H1 (cell line): ENCODE data around the gene MMS22L.

ENCODE experiments used
- ASH2L ChIP-seq: fragments of 200-600, 300-600 bp; sonication (generic); IDR thresholded peaks from one replicate; pipeline ENCODE4 v1.7.1; 2017; ENCODE audit warnings: low read length
- CBX5 ChIP-seq: fragments of 300-800, 300-1000 bp; sonication (generic); IDR thresholded peaks from 2 replicates; pipeline ENCODE4 v1.7.1; 2016; ENCODE audit warnings: antibody characterized with exemption, low read length, low read depth
- JUND ChIP-seq: IDR thresholded peaks from 2 replicates; pipeline ENCODE4 v1.6.1; 2011; ENCODE audit warnings: mild to moderate bottlenecking, improper control_type of control experiment, low read length
- PHF8 ChIP-seq: fragments of 200-600 bp; sonication (generic); conservative IDR thresholded peaks from 2 replicates; pipeline ENCODE4 v1.7.1; 2012; ENCODE audit warnings: low read depth, mild to moderate bottlenecking, inconsistent platforms, low read length, moderate library complexity
- POLR2A ChIP-seq, 2 experiments: IDR thresholded peaks; 1 replicate in 1 of 2; 2 replicates in 1 of 2; pipeline ENCODE4 v1.6.1; 2011; ENCODE audit warnings: low read depth in 2 of 2, low read length in 2 of 2, mild to moderate bottlenecking in 2 of 2; ENCODE audit errors: control extremely low read depth in 1 of 2
- POLR2AphosphoS5 ChIP-seq: IDR thresholded peaks from 2 replicates; pipeline ENCODE4 v1.6.1; 2011; ENCODE audit warnings: low read depth, low read length
- RAD21 ChIP-seq, 2 experiments: IDR thresholded peaks in 1 of 2; conservative IDR thresholded peaks in 1 of 2; 2 replicates each; pipeline ENCODE4 v1.6.1; 2011; ENCODE audit warnings: low read depth in 2 of 2, low read length in 2 of 2, improper control_type of control experiment in 1 of 2, inconsistent platforms in 1 of 2, mild to moderate bottlenecking in 1 of 2, moderate library complexity in 1 of 2
- RNF2 ChIP-seq: fragments of 200-900, 300-1000 bp; sonication (generic); IDR thresholded peaks from 2 replicates; pipeline ENCODE4 v1.7.1; 2016; ENCODE audit warnings: borderline replicate concordance, low read depth, mild to moderate bottlenecking, antibody characterized with exemption, low read length; ENCODE audit not compliant: poor library complexity, severe bottlenecking; ENCODE audit errors: missing control alignments
- TAF1 ChIP-seq: IDR thresholded peaks from 2 replicates; pipeline ENCODE4 v1.6.1; 2011; ENCODE audit warnings: mild to moderate bottlenecking, low read depth, low read length
- TEAD4 ChIP-seq: IDR thresholded peaks from 2 replicates; pipeline ENCODE4 v1.6.1; 2012; ENCODE audit warnings: low read depth, low read length, inconsistent platforms, mixed read lengths
- TF ChIP-seq, protein P1 (sequence below), 3 experiments: IDR thresholded peaks; 1 replicate in 2 of 3; 2 replicates in 1 of 3; pipeline versions ENCODE4 v1.5.1 to v1.6.1; 2011; ENCODE audit warnings: low read length in 3 of 3, mild to moderate bottlenecking in 3 of 3, inconsistent platforms in 2 of 3, low read depth in 1 of 3, moderate library complexity in 1 of 3; ENCODE audit not compliant: insufficient read depth in 1 of 3; ENCODE audit errors: control extremely low read depth in 1 of 3
- TF ChIP-seq, protein P2 (sequence below): IDR thresholded peaks from 2 replicates; pipeline ENCODE4 v1.6.1; 2012; ENCODE audit warnings: inconsistent platforms
- TF ChIP-seq, protein P3 (sequence below): IDR thresholded peaks from 2 replicates; pipeline ENCODE4 v1.6.1; 2012; ENCODE audit warnings: low read length, inconsistent platforms
- TF ChIP-seq, protein P4 (sequence below): IDR thresholded peaks from 2 replicates; pipeline ENCODE4 v1.6.1; 2011; ENCODE audit warnings: low read depth, mild to moderate bottlenecking, low read length; ENCODE audit not compliant: insufficient read depth

DNA sequence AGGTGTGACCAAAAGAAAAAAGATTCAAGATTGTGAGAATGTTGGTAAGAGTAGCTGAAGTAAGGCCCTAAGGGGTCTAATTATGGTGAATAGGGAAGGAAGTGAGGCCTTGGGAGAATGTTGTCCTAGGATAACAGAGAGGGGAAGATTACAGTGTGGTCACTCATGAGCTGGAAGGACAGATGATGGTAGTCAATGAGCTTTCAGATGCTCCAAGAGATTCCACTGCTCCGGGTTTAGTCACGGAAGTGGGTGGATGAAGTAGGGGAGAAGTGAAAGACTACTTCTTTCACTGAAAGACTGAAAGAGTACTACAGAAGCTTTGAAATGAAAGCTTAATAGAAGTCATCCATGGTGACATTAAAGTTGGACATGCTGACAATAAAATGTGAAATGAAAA, 108.5 kb downstream of the MMS22L start:
- no peak for TF ChIP-seq TEAD4
- no peak for TF ChIP-seq POLR2A (IDR thresholded peaks at IDR 0.05; ENCODE audit: control extremely low read depth in 1 of 2, low read depth in 2 of 2, low read length in 2 of 2)
- TF ChIP-seq, protein P1, sequence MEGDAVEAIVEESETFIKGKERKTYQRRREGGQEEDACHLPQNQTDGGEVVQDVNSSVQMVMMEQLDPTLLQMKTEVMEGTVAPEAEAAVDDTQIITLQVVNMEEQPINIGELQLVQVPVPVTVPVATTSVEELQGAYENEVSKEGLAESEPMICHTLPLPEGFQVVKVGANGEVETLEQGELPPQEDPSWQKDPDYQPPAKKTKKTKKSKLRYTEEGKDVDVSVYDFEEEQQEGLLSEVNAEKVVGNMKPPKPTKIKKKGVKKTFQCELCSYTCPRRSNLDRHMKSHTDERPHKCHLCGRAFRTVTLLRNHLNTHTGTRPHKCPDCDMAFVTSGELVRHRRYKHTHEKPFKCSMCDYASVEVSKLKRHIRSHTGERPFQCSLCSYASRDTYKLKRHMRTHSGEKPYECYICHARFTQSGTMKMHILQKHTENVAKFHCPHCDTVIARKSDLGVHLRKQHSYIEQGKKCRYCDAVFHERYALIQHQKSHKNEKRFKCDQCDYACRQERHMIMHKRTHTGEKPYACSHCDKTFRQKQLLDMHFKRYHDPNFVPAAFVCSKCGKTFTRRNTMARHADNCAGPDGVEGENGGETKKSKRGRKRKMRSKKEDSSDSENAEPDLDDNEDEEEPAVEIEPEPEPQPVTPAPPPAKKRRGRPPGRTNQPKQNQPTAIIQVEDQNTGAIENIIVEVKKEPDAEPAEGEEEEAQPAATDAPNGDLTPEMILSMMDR (IDR thresholded peaks at IDR 0.05; ENCODE audit: control extremely low read depth in 1 of 3, insufficient read depth in 1 of 3, low read depth in 1 of 3, low read length in 3 of 3), result no peak
- TF ChIP-seq, protein P2, sequence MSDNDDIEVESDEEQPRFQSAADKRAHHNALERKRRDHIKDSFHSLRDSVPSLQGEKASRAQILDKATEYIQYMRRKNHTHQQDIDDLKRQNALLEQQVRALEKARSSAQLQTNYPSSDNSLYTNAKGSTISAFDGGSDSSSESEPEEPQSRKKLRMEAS, result no peak
- TF ChIP-seq, protein P3, sequence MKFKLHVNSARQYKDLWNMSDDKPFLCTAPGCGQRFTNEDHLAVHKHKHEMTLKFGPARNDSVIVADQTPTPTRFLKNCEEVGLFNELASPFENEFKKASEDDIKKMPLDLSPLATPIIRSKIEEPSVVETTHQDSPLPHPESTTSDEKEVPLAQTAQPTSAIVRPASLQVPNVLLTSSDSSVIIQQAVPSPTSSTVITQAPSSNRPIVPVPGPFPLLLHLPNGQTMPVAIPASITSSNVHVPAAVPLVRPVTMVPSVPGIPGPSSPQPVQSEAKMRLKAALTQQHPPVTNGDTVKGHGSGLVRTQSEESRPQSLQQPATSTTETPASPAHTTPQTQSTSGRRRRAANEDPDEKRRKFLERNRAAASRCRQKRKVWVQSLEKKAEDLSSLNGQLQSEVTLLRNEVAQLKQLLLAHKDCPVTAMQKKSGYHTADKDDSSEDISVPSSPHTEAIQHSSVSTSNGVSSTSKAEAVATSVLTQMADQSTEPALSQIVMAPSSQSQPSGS, result no peak
- TF ChIP-seq POLR2AphosphoS5, result no peak
- TF ChIP-seq, protein P4, sequence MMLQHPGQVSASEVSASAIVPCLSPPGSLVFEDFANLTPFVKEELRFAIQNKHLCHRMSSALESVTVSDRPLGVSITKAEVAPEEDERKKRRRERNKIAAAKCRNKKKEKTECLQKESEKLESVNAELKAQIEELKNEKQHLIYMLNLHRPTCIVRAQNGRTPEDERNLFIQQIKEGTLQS, result no peak
- no peak for TF ChIP-seq PHF8
- no peak for TF ChIP-seq RAD21 (IDR thresholded peaks at IDR 0.05 in 1 of 2, conservative IDR thresholded peaks at IDR 0.05 in 1 of 2; ENCODE audit: low read depth in 2 of 2, low read length in 2 of 2)
- no peak for TF ChIP-seq JUND
- no peak for TF ChIP-seq ASH2L
- TF ChIP-seq RNF2, result no peak
- TF ChIP-seq TAF1, result no peak
- TF ChIP-seq CBX5, result no peak
